ENCODE measurements around the gene GNG12.

GNG12 gene

DNA sequence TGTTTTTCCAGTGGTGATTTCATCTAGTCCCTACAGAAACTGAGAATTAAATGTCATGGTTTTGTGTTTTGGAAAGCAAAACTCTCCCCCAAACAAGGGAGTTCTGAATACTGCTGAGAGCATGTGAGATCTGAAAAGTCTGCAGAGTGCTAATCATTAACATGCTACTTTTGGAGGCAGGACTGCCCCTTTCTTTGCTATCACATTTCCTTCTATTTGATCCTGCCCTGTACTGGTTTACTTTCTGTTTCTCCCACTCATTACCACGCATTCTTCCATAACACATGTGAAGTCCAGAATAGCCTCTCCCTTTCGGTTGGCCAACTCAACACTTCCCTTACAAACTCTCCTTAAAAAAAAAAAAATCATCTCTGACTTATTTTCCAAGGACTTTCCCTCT, 84.6 kb downstream of the GNG12 start:
- FAIRE-seq, result no peak

DNA sequence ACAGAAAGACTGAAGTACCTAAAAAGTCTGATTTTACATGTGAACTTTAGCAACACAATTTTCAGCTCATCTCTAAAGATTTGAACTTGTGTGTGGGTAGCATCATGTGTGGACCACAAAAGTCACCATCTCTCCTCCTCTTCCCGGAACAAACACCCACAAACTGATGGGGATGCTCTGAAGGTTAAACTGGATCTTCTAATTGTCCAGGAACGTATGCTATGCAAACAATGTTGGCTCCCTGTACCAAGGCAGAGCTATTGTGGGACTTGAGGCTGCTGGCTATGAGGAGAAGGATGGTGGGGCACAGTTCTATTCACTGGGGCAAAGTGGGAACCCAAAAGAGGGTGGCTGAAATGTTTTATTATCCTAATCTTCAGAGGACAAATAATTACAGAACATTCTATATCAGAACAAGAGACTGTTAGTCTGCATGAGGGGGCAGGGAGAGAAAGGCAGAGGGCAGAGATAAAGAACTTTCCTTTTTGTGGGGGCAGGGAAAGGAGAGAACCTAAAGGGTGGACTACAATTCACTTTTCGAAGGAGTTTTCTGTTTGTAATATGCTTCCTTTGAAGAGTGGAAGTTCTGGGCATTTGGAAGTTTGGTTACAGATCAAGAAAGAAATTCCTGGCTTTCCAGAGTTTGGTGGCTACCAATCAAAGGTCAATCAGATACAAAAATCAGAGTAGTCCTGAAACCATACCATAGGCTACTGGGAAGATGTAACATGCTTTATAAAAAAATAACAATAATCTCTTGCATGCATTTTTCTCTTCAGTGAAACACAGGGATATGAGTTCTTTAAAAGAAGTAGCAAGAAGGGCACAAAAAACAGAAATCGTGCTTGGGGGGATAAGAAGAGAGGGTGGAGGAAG, 85.4 kb downstream of the GNG12 start:
- TF ChIP-seq POLR2AphosphoS5 (IDR thresholded peaks at IDR 0.05; ENCODE audit: low read depth, low read length) (no peak), TAF1 (IDR thresholded peaks at IDR 0.05; ENCODE audit: borderline replicate concordance, low read depth, low read length) (no peak), POLR2A (IDR thresholded peaks at IDR 0.05; ENCODE audit: low read depth, low read length) (no peak)
- no peak for DNase-seq (ENCODE audit: insufficient read length)
- FAIRE-seq, result peak; percentile 30

More for the DNA sequence above, 84.6 kb downstream of the GNG12 start:
- no peak for TF ChIP-seq POLR2AphosphoS5 (IDR thresholded peaks at IDR 0.05; ENCODE audit: low read depth, low read length)
- no peak for TF ChIP-seq TAF1 (IDR thresholded peaks at IDR 0.05; ENCODE audit: borderline replicate concordance, low read depth, low read length)
- TF ChIP-seq POLR2A (IDR thresholded peaks at IDR 0.05; ENCODE audit: low read depth, low read length), result no peak
- DNase-seq (ENCODE audit: insufficient read length), result no peak

DNA sequence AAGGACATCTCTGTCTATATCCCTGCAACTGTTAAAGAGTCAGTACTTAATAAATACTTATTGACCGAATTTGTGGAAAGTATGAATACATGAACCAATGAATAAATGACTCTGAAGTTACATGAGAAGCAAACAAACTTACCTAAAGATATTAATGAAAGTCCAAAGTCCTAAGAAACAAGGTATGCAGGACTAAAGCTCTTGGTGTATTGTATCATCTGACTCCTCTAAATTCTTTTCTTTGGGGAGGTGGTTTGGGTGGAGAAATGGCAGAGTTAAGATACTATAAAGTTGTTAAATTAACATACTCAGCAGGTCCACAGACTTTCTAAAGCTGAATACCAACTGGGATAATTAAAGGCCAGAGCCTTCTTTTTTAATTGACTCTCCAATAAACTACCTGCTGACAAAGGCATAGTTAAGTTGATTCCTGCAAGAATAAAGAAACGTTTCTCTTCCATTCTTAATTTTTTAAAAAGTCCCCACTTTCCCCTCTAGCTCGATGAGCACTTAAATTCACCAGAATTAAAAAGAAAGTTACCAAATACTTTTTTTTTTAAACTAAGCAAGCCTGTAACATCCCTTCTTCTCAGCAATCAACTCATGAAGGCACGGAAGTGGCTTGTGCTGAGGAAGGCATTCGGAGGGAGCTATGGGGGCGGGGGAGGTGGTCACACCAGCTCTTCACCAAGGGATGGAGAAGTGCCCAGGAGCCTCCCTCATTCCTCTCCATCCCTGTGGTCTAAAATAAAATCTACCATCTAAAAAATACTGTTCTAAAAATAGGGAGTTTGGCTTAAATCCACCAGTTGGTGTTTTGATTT, 87.2 kb downstream of the GNG12 start:
- FAIRE-seq (no peak), DNase-seq (ENCODE audit: insufficient read length) (no peak)
- TF ChIP-seq POLR2A (IDR thresholded peaks at IDR 0.05; ENCODE audit: low read depth, low read length) (no peak), POLR2AphosphoS5 (IDR thresholded peaks at IDR 0.05; ENCODE audit: low read depth, low read length) (no peak), TAF1 (IDR thresholded peaks at IDR 0.05; ENCODE audit: borderline replicate concordance, low read depth, low read length) (no peak)

DNA sequence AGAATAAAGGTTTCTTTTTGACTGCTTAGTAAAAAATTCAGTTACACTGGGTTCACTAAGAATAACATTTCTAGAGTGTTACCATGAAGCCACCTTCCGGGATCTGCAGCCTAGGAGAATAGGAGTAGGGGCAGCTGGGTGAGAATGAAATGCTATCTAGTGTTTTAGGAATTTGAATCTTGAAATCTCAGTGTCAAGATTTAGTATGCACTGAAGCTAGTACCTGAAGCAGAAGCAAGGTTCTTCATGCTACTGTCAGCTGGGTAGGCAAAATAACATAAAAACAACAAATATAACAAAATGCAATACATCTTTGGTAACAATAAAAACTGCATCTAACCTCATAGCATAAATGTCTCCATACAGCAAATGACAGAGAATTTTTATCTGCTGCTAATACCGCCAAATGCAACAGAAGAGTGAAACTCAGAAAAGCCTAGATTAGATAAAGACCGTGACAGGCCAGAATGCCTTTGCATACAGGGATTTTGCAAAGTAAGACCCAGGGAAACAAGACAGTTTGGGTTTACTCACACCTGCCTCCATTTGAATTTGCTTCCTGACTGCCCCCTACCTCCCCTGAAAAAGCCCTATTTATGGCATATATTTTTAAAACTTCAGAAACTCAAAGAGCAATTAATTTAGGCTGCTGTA, 90.1 kb downstream of the GNG12 start:
- DNase-seq (ENCODE audit: insufficient read length) (no peak), FAIRE-seq (peak; percentile 38)
- TF ChIP-seq TAF1 (IDR thresholded peaks at IDR 0.05; ENCODE audit: borderline replicate concordance, low read depth, low read length) (no peak), POLR2AphosphoS5 (IDR thresholded peaks at IDR 0.05; ENCODE audit: low read depth, low read length) (no peak), POLR2A (IDR thresholded peaks at IDR 0.05; ENCODE audit: low read depth, low read length) (no peak)

DNA sequence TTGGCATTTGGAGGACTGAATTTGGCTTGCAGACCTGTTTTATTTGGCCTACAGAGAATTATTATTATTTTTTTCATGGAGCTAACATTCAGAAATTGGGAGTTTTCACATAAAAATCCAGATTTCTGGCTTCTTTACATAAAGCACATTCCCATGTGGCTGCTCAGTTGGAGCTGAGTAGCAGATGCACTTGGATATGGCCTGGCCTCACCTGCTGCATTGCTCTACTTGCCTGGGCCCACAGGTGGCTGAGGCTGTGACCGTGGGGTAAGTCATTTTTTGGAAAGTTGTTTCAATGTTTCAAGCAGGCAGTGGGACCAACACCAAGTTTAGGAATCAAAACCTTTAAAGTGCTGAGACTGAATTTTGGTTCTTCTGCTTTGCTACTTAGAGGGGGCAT, 91.5 kb downstream of the GNG12 start:
- DNase-seq (ENCODE audit: insufficient read length) (no peak), FAIRE-seq (no peak)
- TF ChIP-seq POLR2A (IDR thresholded peaks at IDR 0.05; ENCODE audit: low read depth, low read length) (no peak), TAF1 (IDR thresholded peaks at IDR 0.05; ENCODE audit: borderline replicate concordance, low read depth, low read length) (no peak), POLR2AphosphoS5 (IDR thresholded peaks at IDR 0.05; ENCODE audit: low read depth, low read length) (no peak)

DNA sequence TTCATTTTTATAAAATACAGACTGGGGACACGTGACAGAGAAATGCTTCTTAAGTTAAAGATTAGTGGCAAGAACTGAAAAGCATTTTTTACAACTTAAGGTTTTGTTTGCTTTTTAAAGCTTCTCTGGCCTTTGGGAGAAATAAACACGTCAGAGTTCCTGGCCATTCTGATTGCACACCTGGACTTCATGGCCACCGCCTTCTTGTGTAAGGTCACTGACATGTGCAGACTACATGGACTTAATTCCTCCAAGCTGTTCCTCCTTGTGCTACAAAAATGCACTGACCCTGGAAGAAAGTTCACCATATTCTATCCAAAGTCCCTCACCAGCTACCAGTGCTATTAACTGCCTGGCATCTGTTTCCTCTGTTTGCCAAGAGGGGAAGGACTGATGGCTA, 92.1 kb downstream of the GNG12 start:
- no peak for DNase-seq (ENCODE audit: insufficient read length)
- FAIRE-seq, result no peak
- no peak for TF ChIP-seq TAF1 (IDR thresholded peaks at IDR 0.05; ENCODE audit: borderline replicate concordance, low read depth, low read length)
- no peak for TF ChIP-seq POLR2A (IDR thresholded peaks at IDR 0.05; ENCODE audit: low read depth, low read length)
- TF ChIP-seq POLR2AphosphoS5 (IDR thresholded peaks at IDR 0.05; ENCODE audit: low read depth, low read length), result no peak

DNA sequence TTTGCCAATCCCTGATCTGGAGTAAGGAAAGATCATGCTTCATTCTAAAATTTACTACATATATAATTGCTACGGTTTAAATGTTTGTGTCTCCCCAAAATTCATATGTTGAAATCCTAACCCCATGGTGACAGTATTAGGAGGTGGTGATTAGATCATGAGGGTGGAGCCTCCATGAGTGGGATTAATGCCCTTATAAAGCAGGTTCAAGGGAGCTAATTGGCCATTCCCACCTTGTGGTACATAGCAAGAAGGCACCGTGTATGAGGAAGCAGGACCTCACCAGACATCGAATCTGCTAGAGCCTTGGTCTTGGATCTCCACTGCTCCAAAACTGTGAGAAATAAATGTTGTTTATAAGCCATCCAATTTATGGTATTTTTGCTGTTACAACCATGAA, 92.7 kb downstream of the GNG12 start:
- TF ChIP-seq POLR2A (IDR thresholded peaks at IDR 0.05; ENCODE audit: low read depth, low read length), result no peak
- no peak for TF ChIP-seq POLR2AphosphoS5 (IDR thresholded peaks at IDR 0.05; ENCODE audit: low read depth, low read length)
- no peak for TF ChIP-seq TAF1 (IDR thresholded peaks at IDR 0.05; ENCODE audit: borderline replicate concordance, low read depth, low read length)
- no peak for FAIRE-seq
- no peak for DNase-seq (ENCODE audit: insufficient read length)

DNA sequence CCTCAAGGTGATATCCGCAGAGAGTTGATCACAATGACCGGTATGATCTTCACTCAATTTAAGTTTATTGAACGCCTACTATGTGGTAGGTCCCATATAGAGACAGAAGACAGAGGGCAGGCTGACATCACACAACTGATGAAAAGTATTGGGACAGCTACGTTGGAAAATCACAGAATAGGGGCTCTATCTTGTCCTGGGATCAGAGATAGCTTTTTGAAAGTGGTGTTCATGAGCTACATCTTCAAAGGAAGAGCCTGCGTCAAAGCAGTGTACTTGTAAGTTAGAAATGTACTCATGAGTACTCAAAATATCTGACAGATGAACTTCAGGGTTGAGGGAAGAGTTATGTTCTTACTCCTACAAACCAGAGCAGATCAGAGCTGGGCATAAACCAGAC, 93.9 kb downstream of the GNG12 start:
- TF ChIP-seq TAF1 (IDR thresholded peaks at IDR 0.05; ENCODE audit: borderline replicate concordance, low read depth, low read length) (no peak), POLR2A (IDR thresholded peaks at IDR 0.05; ENCODE audit: low read depth, low read length) (no peak), POLR2AphosphoS5 (IDR thresholded peaks at IDR 0.05; ENCODE audit: low read depth, low read length) (no peak)
- no peak for FAIRE-seq
- no peak for DNase-seq (ENCODE audit: insufficient read length)

DNA sequence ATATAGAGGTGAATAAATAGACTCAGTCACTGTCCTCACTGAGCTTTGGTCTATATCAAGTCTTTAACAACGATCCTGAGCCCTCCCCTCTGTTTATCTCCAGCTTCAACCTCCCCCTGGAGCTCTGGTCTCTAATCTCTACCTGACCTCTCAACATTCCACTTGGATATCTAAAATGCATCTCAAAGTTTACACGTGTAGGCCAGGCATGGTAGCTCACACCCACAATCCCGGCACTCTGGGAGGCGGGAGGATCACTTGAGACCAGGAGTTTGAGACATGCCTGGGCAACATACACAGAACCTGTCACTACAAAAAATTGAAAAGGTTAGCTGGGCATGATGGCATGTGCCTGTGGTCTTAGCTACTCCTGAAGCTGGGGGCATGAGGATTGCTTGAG, 94.9 kb downstream of the GNG12 start:
- DNase-seq (ENCODE audit: insufficient read length) (no peak), FAIRE-seq (no peak)
- TF ChIP-seq TAF1 (IDR thresholded peaks at IDR 0.05; ENCODE audit: borderline replicate concordance, low read depth, low read length) (no peak), POLR2AphosphoS5 (IDR thresholded peaks at IDR 0.05; ENCODE audit: low read depth, low read length) (no peak), POLR2A (IDR thresholded peaks at IDR 0.05; ENCODE audit: low read depth, low read length) (no peak)

DNA sequence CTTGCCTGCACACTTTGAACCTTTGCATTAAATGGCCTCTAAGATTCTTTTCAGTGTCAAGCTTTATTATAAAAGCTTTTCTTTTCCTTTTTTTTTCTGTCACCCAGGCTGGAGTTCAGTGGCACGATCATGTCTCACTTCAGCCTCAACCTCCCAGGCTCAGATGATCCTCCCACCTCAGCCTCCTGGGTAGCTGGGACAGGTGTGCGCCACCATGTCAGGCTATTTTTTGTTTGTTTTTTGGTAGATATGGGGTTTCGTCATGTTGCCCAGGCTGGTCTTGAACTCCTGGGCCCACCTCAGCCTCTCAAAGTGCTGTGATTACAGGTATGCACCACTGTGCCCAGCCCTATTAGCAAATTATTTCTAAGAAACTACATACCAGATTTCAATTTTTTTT, 95.4 kb downstream of the GNG12 start:
- no peak for TF ChIP-seq POLR2AphosphoS5 (IDR thresholded peaks at IDR 0.05; ENCODE audit: low read depth, low read length)
- no peak for TF ChIP-seq POLR2A (IDR thresholded peaks at IDR 0.05; ENCODE audit: low read depth, low read length)
- TF ChIP-seq TAF1 (IDR thresholded peaks at IDR 0.05; ENCODE audit: borderline replicate concordance, low read depth, low read length), result no peak
- FAIRE-seq (no peak), DNase-seq (ENCODE audit: insufficient read length) (no peak)

DNA sequence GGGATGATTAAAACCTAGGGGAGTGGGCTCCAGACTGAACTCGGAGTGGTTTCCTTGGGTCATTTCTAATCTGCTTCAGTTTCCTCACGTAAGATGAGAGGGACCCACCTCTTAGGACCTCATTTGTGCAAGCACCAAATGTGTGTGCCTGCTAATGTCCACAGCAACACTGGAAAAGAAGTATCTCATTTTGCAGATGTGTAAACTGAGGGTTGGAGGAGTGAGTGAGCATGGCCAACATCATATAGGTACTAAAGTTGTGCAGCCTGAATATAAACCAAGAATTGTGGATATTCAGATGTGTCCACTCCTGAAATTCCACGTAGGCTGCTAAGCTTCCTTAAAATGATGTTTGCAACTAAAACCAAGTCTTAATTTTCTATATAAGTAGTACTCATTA, 96.5 kb downstream of the GNG12 start:
- no peak for DNase-seq (ENCODE audit: insufficient read length)

More for the DNA sequence above, 96.5 kb downstream of the GNG12 start:
- no peak for FAIRE-seq
- TF ChIP-seq TAF1 (IDR thresholded peaks at IDR 0.05; ENCODE audit: borderline replicate concordance, low read depth, low read length), result no peak
- no peak for TF ChIP-seq POLR2A (IDR thresholded peaks at IDR 0.05; ENCODE audit: low read depth, low read length)
- no peak for TF ChIP-seq POLR2AphosphoS5 (IDR thresholded peaks at IDR 0.05; ENCODE audit: low read depth, low read length)
